GM18499 (cell line): ENCODE results near the gene TMEM30A.
A peak's percentile ranks its signal among the peaks of the same experiment; 100 is the strongest.

ENCODE experiments used
- ATAC-seq: cut with Tn5 transposase; IDR thresholded peaks from one replicate; pipeline ENCODE4 v1.9.1; 2021; ENCODE audit warnings: moderate number of reproducible peaks; ENCODE audit not compliant: insufficient read depth, unreplicated experiment

The TMEM30A gene

GRCh38 chr6:75284632-75285282 is at the start of gene TMEM30A:
Gene TMEM30A (minus strand): TSS chr6:75284792. CDS start chr6:75284638, 154 bp downstream.
- ATAC-seq, result peak; percentile 82

DNA sequence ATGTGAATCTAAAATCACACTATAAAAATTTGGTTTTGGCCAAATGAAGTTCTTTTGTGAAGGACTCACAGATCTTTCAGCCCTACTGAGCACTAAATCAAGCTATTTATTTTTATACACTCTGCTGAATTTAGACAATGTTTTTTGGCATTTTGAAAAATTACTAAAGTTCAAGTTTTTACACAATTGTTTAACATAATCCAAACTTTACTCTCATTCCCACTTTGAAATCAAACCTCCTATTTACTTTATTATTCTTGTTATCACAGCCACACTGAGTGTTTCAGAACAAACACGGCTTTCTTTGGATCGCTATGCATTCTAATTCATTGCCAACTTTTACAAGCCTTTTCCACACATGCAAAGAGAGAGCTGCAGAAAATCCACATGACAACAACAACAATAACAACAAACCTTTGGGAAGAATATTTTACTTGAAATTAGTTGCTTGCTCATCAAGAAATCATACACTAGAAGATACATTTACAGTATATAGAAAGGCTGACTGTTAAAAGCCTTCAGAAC is 49.1 kb upstream of the TMEM30A start:
- no peak for ATAC-seq

- ATAC-seq, result no peak
These were observed 46.6 kb upstream of the TMEM30A start for GRCh38 chr6:75331151-75331550.

DNA sequence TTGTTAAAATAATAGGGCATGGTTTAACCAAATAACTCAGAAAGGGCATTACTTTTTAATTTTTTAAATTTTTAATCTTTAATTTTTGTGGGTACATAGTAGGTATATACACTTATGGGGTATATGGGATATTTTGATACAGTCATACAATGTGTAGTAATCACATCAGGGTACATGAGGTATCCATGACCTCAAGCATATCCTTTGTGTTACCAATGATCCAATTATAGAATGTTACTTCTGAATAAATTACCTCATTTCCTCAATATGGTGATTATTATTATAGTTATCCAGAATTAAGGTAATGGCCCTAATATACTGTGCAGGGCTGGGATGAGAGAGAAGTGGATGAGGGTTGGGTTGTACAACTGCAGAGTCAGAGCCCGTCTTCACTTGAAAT is 45.1 kb upstream of the TMEM30A start:
- no peak for ATAC-seq

GRCh38 chr6:75327807-75328206 is 43.2 kb upstream of the TMEM30A start:
- no peak for ATAC-seq

- no peak for ATAC-seq
These were observed 42.1 kb upstream of the TMEM30A start for GRCh38 chr6:75326557-75327258.

- no peak for ATAC-seq
These were observed 34.3 kb upstream of the TMEM30A start for GRCh38 chr6:75318900-75319299.

- no peak for ATAC-seq
These were observed 33.1 kb upstream of the TMEM30A start for GRCh38 chr6:75317503-75318206.

GRCh38 chr6:75315978-75316377 is 31.4 kb upstream of the TMEM30A start:
- no peak for ATAC-seq

GRCh38 chr6:75308250-75308988 is 23.8 kb upstream of the TMEM30A start:
- no peak for ATAC-seq

DNA sequence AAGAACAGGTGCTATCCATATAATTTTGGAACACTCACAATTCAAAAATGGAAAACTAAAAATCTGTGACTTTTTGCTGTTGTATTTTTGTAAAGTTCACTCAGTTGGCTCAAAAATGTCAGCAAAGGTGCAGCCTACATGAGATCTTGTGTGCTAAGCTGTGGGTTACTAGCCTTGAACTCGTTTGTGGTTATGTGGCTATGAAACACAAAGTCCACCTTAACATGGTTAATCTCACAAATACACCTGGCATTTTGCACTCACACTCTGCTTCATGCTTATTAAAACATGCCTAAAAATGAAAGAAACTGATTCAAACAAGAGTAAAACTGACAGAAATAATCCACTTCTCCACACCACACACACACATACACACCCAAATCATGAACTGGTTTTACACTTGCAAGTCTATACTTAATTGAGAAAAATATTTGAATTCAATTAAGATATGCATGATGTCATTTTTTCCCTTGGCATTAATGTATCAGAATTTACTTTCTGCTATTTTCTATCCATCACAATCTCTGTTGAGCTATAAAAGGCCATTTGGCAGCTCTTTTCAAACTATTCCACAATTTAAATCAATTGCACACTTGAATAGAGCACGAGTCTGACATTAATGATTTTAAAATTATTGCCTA is 22.9 kb upstream of the TMEM30A start:
- no peak for ATAC-seq

DNA sequence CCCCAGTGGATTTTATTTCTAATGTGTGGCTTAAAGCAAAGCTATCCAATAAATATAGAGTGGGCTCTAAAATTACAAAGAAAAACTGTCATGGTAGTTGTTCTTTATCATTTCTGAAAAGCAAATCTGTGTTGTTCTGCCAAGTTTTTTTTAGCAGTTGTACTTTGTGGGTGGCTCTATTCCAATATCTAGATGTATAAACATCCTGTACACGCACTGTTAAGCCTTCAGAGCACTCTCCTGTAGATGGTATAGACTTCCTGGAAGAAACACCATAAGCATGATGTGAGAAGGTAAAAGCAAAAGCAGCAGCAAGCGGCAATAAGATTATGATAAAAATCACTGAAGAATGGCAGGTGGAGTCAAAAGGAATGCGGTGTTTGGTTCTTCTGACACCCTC is 21.5 kb upstream of the TMEM30A start:
- ATAC-seq, result no peak

DNA sequence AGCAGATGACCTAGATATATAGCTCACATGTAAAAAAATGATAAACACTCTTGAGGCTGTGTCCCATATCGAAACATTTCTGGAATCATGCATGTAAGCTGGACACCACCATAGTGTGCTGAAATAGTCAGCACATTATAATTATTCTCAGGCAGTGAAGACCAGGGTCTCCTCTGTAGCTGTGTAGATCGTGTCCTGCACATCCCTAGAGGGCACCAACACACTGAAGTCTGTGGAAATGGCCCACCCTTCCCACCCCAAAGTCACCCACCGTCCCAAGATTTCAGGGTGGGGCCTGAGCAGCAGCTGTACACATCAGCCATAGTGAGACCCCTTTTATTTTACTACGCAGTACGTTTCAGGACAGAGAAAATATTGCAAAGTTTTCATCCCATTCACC is 21.0 kb upstream of the TMEM30A start:
- no peak for ATAC-seq

DNA sequence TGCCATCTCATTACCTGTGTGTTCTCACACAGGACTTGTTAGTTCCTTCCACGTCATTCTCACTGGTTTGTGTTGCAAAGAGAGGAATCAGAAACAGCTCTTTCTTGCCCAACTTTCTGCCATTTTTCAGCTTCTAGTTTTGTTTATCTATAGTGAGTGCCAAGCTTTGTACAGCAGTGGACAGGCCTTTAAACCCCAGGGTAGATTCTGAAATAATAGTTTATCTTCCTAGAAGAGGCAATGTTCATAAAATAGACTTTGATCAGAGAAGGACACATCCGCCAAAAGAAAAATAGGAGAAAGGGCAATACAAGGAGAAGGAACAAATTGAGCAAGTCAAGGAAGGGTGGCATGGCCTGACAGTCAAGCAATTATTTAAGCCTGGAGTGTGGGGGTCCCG is 17.7 kb upstream of the TMEM30A start:
- ATAC-seq, result no peak

DNA sequence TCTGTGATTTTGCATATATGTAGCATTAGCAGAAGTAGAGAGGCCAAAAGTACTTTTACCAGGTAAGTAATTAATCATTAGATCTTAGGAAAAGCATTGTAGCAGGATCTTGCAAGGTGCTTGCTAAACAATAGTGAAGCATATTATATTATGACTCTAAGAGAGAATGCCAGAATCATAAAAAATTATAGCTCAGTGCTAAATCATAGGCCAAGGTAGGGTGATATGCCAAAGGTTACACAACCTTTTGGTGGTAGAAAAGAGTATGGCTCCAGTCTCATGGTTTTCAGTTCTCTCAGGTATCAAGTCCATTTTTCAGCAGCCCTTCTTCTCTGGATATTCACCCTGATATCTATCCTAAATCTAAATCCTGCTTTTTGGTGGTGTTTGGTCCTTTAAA is 16.9 kb upstream of the TMEM30A start:
- no peak for ATAC-seq

DNA sequence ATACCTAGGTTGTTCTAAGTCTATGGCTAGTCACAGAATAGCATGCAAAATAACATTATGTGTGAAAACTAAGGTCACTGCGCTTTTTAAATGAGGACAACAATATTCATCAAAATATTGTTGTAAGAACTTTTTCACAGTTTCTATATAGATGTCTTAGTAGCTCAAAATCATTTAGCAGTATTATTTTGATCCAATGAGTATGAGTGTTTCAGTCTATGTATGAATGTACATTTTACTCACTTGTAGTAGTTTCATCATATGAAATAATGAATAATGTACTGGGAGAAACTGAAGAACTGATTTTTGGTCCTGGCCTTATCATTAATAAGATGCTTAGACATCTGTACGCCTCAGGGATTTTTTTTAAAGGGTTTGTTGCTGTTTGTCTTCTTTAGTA is 16.5 kb upstream of the TMEM30A start:
- ATAC-seq, result no peak

DNA sequence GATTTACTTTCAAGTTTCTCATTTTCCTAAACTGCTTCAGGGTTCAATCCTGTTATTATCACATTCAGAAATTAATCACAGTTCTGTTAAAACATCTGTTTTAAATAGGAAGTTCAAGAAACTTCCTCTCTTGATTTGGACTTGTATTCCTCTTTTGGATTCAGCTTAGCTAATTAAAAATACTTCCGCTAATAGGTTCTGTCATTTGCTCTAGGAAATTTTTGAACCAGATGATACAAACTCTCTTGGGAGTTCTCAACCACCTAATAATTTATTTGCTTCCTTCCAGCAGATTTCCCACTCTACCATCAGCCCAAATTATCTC is 15.9 kb upstream of the TMEM30A start:
- no peak for ATAC-seq

- ATAC-seq, result no peak
These were observed 15.4 kb upstream of the TMEM30A start for GRCh38 chr6:75299801-75300530.
